Measurements from ENCODE around the gene CDK12.
"Not testable (repeated sequence)": the region's sequence is repeated elsewhere in the genome, so short reads cannot be mapped to it uniquely, and the experiment has no call there.

Gene CDK12

GRCh38 chr17:39461113-39461925 is at the start of gene CDK12:
Gene CDK12 (plus strand): TSS chr17:39461486. CDS start chr17:39462072, 586 bp downstream.
- no peaks in the 10 kb centered on the region for H3K9me2 ChIP-seq (ENCODE audit: low read depth, low read length)
- peak within 1 kb of the TSS; percentile 60 for H3K27ac ChIP-seq (ENCODE audit: low read depth, low read length, poor library complexity, severe bottlenecking)
- no peaks in the 10 kb centered on the region for H3K27me3 ChIP-seq (ENCODE audit: insufficient read depth, low read length)
- H3K9ac ChIP-seq (ENCODE audit: low read length), result peak within 1 kb of the TSS; percentile 69
- no peaks in the 10 kb centered on the region for H3F3A ChIP-seq (ENCODE audit: insufficient read depth, low read length)
- no peaks in the 10 kb centered on the region for H3K9me3 ChIP-seq (ENCODE audit: low read length)
- TF ChIP-seq CTCF (IDR thresholded peaks at IDR 0.05; ENCODE audit: low read length) (no peak), EZH2 (IDR thresholded peaks at IDR 0.05; ENCODE audit: borderline replicate concordance, low read length) (no peak)
- peaks cover 43% of the 10 kb centered on the region for H3K79me2 ChIP-seq (ENCODE audit: insufficient read depth, low read length)
- H2AFZ ChIP-seq (ENCODE audit: low read length), result peak within 1 kb of the TSS; percentile 62; the same call in 1 of the 2 replicates
- peaks cover 26% of the 10 kb centered on the region; the same call in 1 of the 2 replicates for H3K36me3 ChIP-seq (ENCODE audit: insufficient read depth, low read length)
- peak within 1 kb of the TSS; percentile 82 for H3K4me2 ChIP-seq (ENCODE audit: low read length)
- H3K4me1 ChIP-seq (ENCODE audit: insufficient read depth, low read length, severe bottlenecking), result peaks cover 30% of the 10 kb centered on the region
- peak within 1 kb of the TSS; percentile 70 for H3K4me3 ChIP-seq (ENCODE audit: low read depth, low read length, poor library complexity, severe bottlenecking)
- H4K20me1 ChIP-seq (ENCODE audit: insufficient read depth, low read length), result no peaks in the 10 kb centered on the region; the same call in 1 of the 2 replicates

GRCh38 chr17:39416141-39416540 is 45.1 kb upstream of the CDK12 start:
- Histone ChIP-seq H2AFZ (ENCODE audit: low read length) (no peak overlapping the region), H3F3A (ENCODE audit: insufficient read depth, low read length) (no peaks in the 10 kb centered on the region), H3K4me3 (ENCODE audit: low read depth, low read length, poor library complexity, severe bottlenecking) (no peak overlapping the region), H4K20me1 (ENCODE audit: insufficient read depth, low read length) (no peaks in the 10 kb centered on the region), H3K79me2 (ENCODE audit: insufficient read depth, low read length) (no peaks in the 10 kb centered on the region), H3K27ac (ENCODE audit: low read depth, low read length, poor library complexity, severe bottlenecking) (no peak overlapping the region), H3K9ac (ENCODE audit: low read length) (no peak overlapping the region), H3K36me3 (ENCODE audit: insufficient read depth, low read length) (peaks cover 82% of the 10 kb centered on the region), H3K9me2 (ENCODE audit: low read depth, low read length) (no peaks in the 10 kb centered on the region), H3K9me3 (ENCODE audit: low read length) (no peaks in the 10 kb centered on the region), H3K4me2 (ENCODE audit: low read length) (no peak overlapping the region), H3K4me1 (ENCODE audit: insufficient read depth, low read length, severe bottlenecking) (no peaks in the 10 kb centered on the region), H3K27me3 (ENCODE audit: insufficient read depth, low read length) (no peaks in the 10 kb centered on the region)
- TF ChIP-seq EZH2 (IDR thresholded peaks at IDR 0.05; ENCODE audit: borderline replicate concordance, low read length) (no peak), CTCF (IDR thresholded peaks at IDR 0.05; ENCODE audit: low read length) (no peak)

- H3K4me1 ChIP-seq (ENCODE audit: insufficient read depth, low read length, severe bottlenecking), result no peaks in the 10 kb centered on the region
- no peaks in the 10 kb centered on the region for H3K9me3 ChIP-seq (ENCODE audit: low read length)
- H3K79me2 ChIP-seq (ENCODE audit: insufficient read depth, low read length), result no peaks in the 10 kb centered on the region
- H2AFZ ChIP-seq (ENCODE audit: low read length), result no peak overlapping the region
- H3K4me2 ChIP-seq (ENCODE audit: low read length), result no peak overlapping the region
- no peak overlapping the region for H3K4me3 ChIP-seq (ENCODE audit: low read depth, low read length, poor library complexity, severe bottlenecking)
- TF ChIP-seq CTCF (IDR thresholded peaks at IDR 0.05; ENCODE audit: low read length) (no peak), EZH2 (IDR thresholded peaks at IDR 0.05; ENCODE audit: borderline replicate concordance, low read length) (no peak)
- no peak overlapping the region for H3K27ac ChIP-seq (ENCODE audit: low read depth, low read length, poor library complexity, severe bottlenecking)
- no peaks in the 10 kb centered on the region for H3K9me2 ChIP-seq (ENCODE audit: low read depth, low read length)
- peaks cover 82% of the 10 kb centered on the region for H3K36me3 ChIP-seq (ENCODE audit: insufficient read depth, low read length)
- no peaks in the 10 kb centered on the region for H4K20me1 ChIP-seq (ENCODE audit: insufficient read depth, low read length)
- no peak overlapping the region for H3K9ac ChIP-seq (ENCODE audit: low read length)
- no peaks in the 10 kb centered on the region for H3F3A ChIP-seq (ENCODE audit: insufficient read depth, low read length)
- H3K27me3 ChIP-seq (ENCODE audit: insufficient read depth, low read length), result no peaks in the 10 kb centered on the region
These were observed 31.7 kb upstream of the CDK12 start for GRCh38 chr17:39429600-39429999.

- H3K4me1 ChIP-seq (ENCODE audit: insufficient read depth, low read length, severe bottlenecking); H3K79me2 ChIP-seq (ENCODE audit: insufficient read depth, low read length); H3K9ac ChIP-seq (ENCODE audit: low read length); H3K9me2 ChIP-seq (ENCODE audit: low read depth, low read length); H3K9me3 ChIP-seq (ENCODE audit: low read length); H3K4me3 ChIP-seq (ENCODE audit: low read depth, low read length, poor library complexity, severe bottlenecking); H4K20me1 ChIP-seq (ENCODE audit: insufficient read depth, low read length); H3K27ac ChIP-seq (ENCODE audit: low read depth, low read length, poor library complexity, severe bottlenecking); H2AFZ ChIP-seq (ENCODE audit: low read length); H3F3A ChIP-seq (ENCODE audit: insufficient read depth, low read length); H3K27me3 ChIP-seq (ENCODE audit: insufficient read depth, low read length); H3K4me2 ChIP-seq (ENCODE audit: low read length): not testable (repeated sequence)
- H3K36me3 ChIP-seq (ENCODE audit: insufficient read depth, low read length), result peaks cover 85% of the 10 kb centered on the region
These were observed 21.4 kb upstream of the CDK12 start for GRCh38 chr17:39439868-39440267.

All from OCI-LY1 (cell line).